ENCODE data around the gene NIM1K. TPM values are rescaled to one million over a fixed set of nuclear protein-coding genes. Genes with fewer than 3 reads are reported as not detected.

The NIM1K gene
- under 1 TPM; 0.43 to 0.48 TPM for total RNA-seq

- Histone ChIP-seq H3K4me3 (peak within 1 kb of the TSS; percentile 40 to 58), H3K4me1 (peaks cover 0 to 28% of the 10 kb centered on the region in 2 donors), H3K27me3 (no peaks in the 10 kb centered on the region), H3K27ac (peak within 1 kb of the TSS in 1 of 2 donors; percentile 55), H3K9me3 (no peaks in the 10 kb centered on the region), H3K36me3 (no peaks in the 10 kb centered on the region)
- no peak for TF ChIP-seq CTCF (IDR thresholded peaks at IDR 0.05)
- DNase-seq (ENCODE audit: low spot score): peak; percentile 64
Measured at GRCh38 chr5:43191740-43192557, at the start of gene NIM1K. Gene NIM1K, plus strand, starts transcription at chr5:43192225. Its CDS starts 53,551 bp downstream, at chr5:43245776.

DNA sequence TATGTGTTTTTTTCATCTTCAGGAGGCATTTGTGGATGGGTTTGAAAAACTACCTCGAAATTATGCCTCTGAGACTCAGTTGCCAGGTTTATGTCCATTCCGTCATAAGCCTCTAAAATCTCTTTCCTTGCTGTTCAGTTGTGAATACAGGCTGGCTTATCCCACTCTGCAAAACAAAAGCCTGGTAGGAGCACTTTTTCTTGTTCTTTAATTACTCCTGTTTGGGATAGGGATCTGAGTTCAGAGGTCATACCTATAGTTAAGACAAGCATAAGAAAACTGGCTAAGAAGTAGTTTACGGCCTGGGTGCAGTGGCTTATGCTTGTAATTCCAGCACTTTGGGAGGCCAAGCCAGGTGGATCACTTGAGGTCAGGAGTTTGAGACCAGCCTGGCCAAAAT is 47.0 kb upstream of the NIM1K start:
- H3K4me3 ChIP-seq: no peak overlapping the region
- H3K9me3 ChIP-seq: no peaks in the 10 kb centered on the region
- no peak for TF ChIP-seq CTCF (IDR thresholded peaks at IDR 0.05)
- H3K27ac ChIP-seq: no peak overlapping the region
- H3K4me1 ChIP-seq: no peaks in the 10 kb centered on the region
- no peaks in the 10 kb centered on the region for H3K27me3 ChIP-seq
- DNase-seq (ENCODE audit: low spot score): no peak
- peaks cover 15% of the 10 kb centered on the region for H3K36me3 ChIP-seq

DNA sequence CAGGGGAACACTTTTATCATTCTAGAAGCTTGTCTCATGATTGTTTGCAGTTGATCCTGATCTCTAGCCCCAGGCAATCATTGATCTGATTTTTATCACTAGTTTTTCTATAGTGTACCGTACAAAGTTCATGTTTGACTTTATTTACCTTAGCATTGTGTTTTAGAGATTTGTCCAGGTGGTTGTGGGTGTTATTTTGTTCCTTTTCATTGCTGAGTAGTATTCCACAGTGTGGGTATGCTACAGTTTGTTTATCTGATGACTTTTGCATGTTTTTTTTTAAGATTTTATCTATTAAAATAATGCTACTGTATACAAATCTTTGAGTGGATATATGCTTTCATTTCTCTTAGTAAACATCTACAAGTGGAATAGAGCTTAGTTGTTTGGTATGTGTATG is 45.1 kb upstream of the NIM1K start:
- Histone ChIP-seq H3K36me3 (peaks cover 15% of the 10 kb centered on the region), H3K4me1 (no peaks in the 10 kb centered on the region), H3K4me3 (no peak overlapping the region), H3K9me3 (no peaks in the 10 kb centered on the region), H3K27me3 (no peaks in the 10 kb centered on the region), H3K27ac (no peak overlapping the region)
- no peak for TF ChIP-seq CTCF (IDR thresholded peaks at IDR 0.05)
- no peak for DNase-seq (ENCODE audit: low spot score)

- H3K4me3 ChIP-seq: no peak overlapping the region
- H3K36me3 ChIP-seq: peaks cover 3% of the 10 kb centered on the region
- H3K27me3 ChIP-seq: no peaks in the 10 kb centered on the region
- no peak for DNase-seq (ENCODE audit: low spot score)
- H3K4me1 ChIP-seq: no peaks in the 10 kb centered on the region
- H3K27ac ChIP-seq: no peak overlapping the region
- no peak for TF ChIP-seq CTCF (IDR thresholded peaks at IDR 0.05)
- H3K9me3 ChIP-seq: no peaks in the 10 kb centered on the region
Measured at GRCh38 chr5:43148417-43148816, 43.6 kb upstream of the NIM1K start.

DNA sequence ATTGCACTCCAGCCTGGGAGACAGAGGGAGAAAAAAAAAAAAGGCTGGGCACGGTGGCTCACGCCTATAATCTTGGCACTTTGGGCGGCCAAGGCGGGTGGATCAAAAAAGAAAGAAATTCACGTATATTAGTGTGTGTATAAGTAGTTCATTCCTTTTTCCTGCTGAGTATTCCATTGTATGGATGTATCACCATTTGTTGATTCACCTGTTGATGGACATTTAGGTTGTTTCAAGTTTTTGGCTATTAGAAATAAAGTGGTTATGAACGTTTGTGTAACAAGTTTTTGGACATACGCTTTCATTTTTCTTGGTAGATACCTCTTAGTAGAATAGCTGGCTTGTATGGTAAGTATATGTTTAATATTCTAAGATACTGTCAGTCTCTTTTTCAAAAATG is 42.8 kb upstream of the NIM1K start:
- no peak overlapping the region for H3K27ac ChIP-seq
- no peaks in the 10 kb centered on the region for H3K9me3 ChIP-seq
- no peaks in the 10 kb centered on the region for H3K36me3 ChIP-seq
- no peak for TF ChIP-seq CTCF (IDR thresholded peaks at IDR 0.05)
- H3K4me3 ChIP-seq: no peak overlapping the region
- H3K27me3 ChIP-seq: no peaks in the 10 kb centered on the region
- no peaks in the 10 kb centered on the region for H3K4me1 ChIP-seq
- DNase-seq (ENCODE audit: low spot score): no peak

GRCh38 chr5:43150075-43150474 is 42.0 kb upstream of the NIM1K start:
- Histone ChIP-seq H3K9me3 (no peaks in the 10 kb centered on the region), H3K36me3 (no peaks in the 10 kb centered on the region), H3K4me1 (peaks cover 0 to 7% of the 10 kb centered on the region in 2 donors), H3K27ac (no peak overlapping the region), H3K4me3 (no peak overlapping the region), H3K27me3 (no peaks in the 10 kb centered on the region)
- TF ChIP-seq CTCF (IDR thresholded peaks at IDR 0.05): no peak
- DNase-seq (ENCODE audit: low spot score): no peak

All from right atrium auricular region (tissue), 2 donors.